ENCODE results near the gene MAPK7. TPM values are rescaled to one million over a fixed set of nuclear protein-coding genes. Genes with fewer than 3 reads are reported as not detected.
A peak's percentile ranks its signal among the peaks of the same experiment; 100 is the strongest.

Gene MAPK7
- total RNA-seq, 2 donors from 2014 or later, result 42.5 to 47.4 TPM

- DNase-seq (peak in 1 of 2 donors; percentile 70), ATAC-seq (no peak)
- intact Hi-C loops (cut with DNase I, micrococcal nuclease), result no loop called here
Measured at GRCh38 chr17:19386051-19386929, 8.0 kb downstream of the MAPK7 start.

- DNase-seq, result peak in 1 of 2 donors; percentile 72
- intact Hi-C loops (cut with DNase I, micrococcal nuclease), result no loop called here
- no peak for ATAC-seq
Measured at GRCh38 chr17:19386974-19387920, 8.9 kb downstream of the MAPK7 start, which contains the start of gene MFAP4. Gene MFAP4 (minus strand): TSS chr17:19387190. CDS start chr17:19387155, 35 bp downstream.

GRCh38 chr17:19387921-19388521 lies 9.7 kb downstream of the MAPK7 start:
- intact Hi-C loops (cut with DNase I, micrococcal nuclease), result no loop called here
- DNase-seq (peak in 1 of 2 donors; percentile 41), ATAC-seq (peak; percentile 36)

GRCh38 chr17:19388791-19389785 lies 10.8 kb downstream of the MAPK7 start:
- DNase-seq, result peak in 1 of 2 donors; percentile 19
- no peak for ATAC-seq
- intact Hi-C loops (cut with DNase I, micrococcal nuclease), result no loop called here

GRCh38 chr17:19390951-19391350 lies 12.7 kb downstream of the MAPK7 start:
- ATAC-seq, result no peak
- intact Hi-C loops (cut with DNase I, micrococcal nuclease), result no loop called here
- no peak for DNase-seq

GRCh38 chr17:19391432-19391831 lies 13.1 kb downstream of the MAPK7 start:
- ATAC-seq (no peak), DNase-seq (peak in 1 of 2 donors; percentile 20)
- intact Hi-C loops (cut with DNase I, micrococcal nuclease), result no loop called here

- intact Hi-C loops (cut with DNase I, micrococcal nuclease), result no loop called here
- DNase-seq (peak in 1 of 2 donors; percentile 27), ATAC-seq (no peak)
Measured at GRCh38 chr17:19392303-19392702, 14.0 kb downstream of the MAPK7 start.

GRCh38 chr17:19397556-19398041 lies 19.3 kb downstream of the MAPK7 start:
- DNase-seq (peak in 1 of 2 donors; percentile 76), ATAC-seq (peak; percentile 55)
- intact Hi-C loops (cut with DNase I, micrococcal nuclease), result no loop called here

- intact Hi-C loops (cut with DNase I, micrococcal nuclease), result no loop called here
- DNase-seq (peak; percentile 83 to 93), ATAC-seq (peak; percentile 83)
Measured at GRCh38 chr17:19398301-19399181, 20.2 kb downstream of the MAPK7 start.

- ATAC-seq, result no peak
- DNase-seq, result no peak
- intact Hi-C loops (cut with DNase I, micrococcal nuclease), result no loop called here
Measured at GRCh38 chr17:19399750-19400450, 21.6 kb downstream of the MAPK7 start.

- DNase-seq (peak; percentile 71 to 86), ATAC-seq (peak; percentile 58)
- intact Hi-C loops (cut with DNase I, micrococcal nuclease), result no loop called here
Measured at GRCh38 chr17:19401321-19402010, 23.2 kb downstream of the MAPK7 start.

- no peak for DNase-seq
- no peak for ATAC-seq
- intact Hi-C loops (cut with DNase I, micrococcal nuclease), result no loop called here
Measured at GRCh38 chr17:19402171-19402570, 23.9 kb downstream of the MAPK7 start.

GRCh38 chr17:19403021-19403420 lies 24.7 kb downstream of the MAPK7 start:
- ATAC-seq, result no peak

GRCh38 chr17:19404264-19404663 lies 26.0 kb downstream of the MAPK7 start:
- ATAC-seq (no peak), DNase-seq (no peak)
- intact Hi-C loops (cut with DNase I, micrococcal nuclease), result no loop called here

More at GRCh38 chr17:19403021-19403420, 24.7 kb downstream of the MAPK7 start:
- DNase-seq, result no peak
- intact Hi-C loops (cut with DNase I, micrococcal nuclease), result no loop called here

- DNase-seq (no peak), ATAC-seq (no peak)
- intact Hi-C loops (cut with DNase I, micrococcal nuclease), result no loop called here
Measured at GRCh38 chr17:19405114-19405513, 26.8 kb downstream of the MAPK7 start.

All from left colon (tissue), 2 donors.